ENCODE measurements around the gene AOX1.

- TF ChIP-seq CTCF (IDR thresholded peaks at IDR 0.05) (no peak), EZH2 (IDR thresholded peaks at IDR 0.05; ENCODE audit: borderline replicate concordance, insufficient read depth, low read depth, low read length, poor library complexity, severe bottlenecking) (no peak)
Observed at GRCh38 chr2:200655918-200656580, 70.2 kb downstream of the AOX1 start.

Data from B cell (primary cell).